Activated T-helper 1 cell treated with anti-CD3 and anti-CD28 coated beads, Interleukin-12 subunit alpha, Interleukin-12 subunit beta, Interleukin-2, Interleukin-4 antibody, amounts not matched to agents 30 ng/mL and 10 ng/mL and 1 ng/mL, durations not matched to agents 14 hours and 24 hours and 36 hours (primary cell): ENCODE data around the gene PAFAH1B2. TPM values are rescaled to one million over a fixed set of nuclear protein-coding genes. Genes with fewer than 3 reads are reported as not detected.
"Not testable (repeated sequence)": the region's sequence is repeated elsewhere in the genome, so short reads cannot be mapped to it uniquely, and the experiment has no call there.

ENCODE experiments used
- DNase-seq: peaks from one replicate; pipeline ENCODE4 v3.0.0; 2021; ENCODE audit warnings: low spot score
- H3K27ac Mint-ChIP-seq: one replicate; pipeline ENCODE4 v1.8.0; 2021; ENCODE audit warnings: mild to moderate bottlenecking, mixed read lengths
- H3K27me3 Mint-ChIP-seq: one replicate; pipeline ENCODE4 v1.8.0; 2022; ENCODE audit warnings: mild to moderate bottlenecking, moderate library complexity, mixed read lengths; ENCODE audit not compliant: insufficient read depth
- H3K36me3 Mint-ChIP-seq: one replicate; pipeline ENCODE4 v1.8.0; 2021; ENCODE audit warnings: low read depth, mixed read lengths
- H3K4me1 Mint-ChIP-seq: one replicate; pipeline ENCODE4 v1.8.0; 2021; ENCODE audit warnings: low read depth, mixed read lengths
- H3K4me3 Mint-ChIP-seq: one replicate; pipeline ENCODE4 v1.8.0; 2021; ENCODE audit warnings: mild to moderate bottlenecking, moderate library complexity, mixed read lengths
- H3K9me3 Mint-ChIP-seq: one replicate; pipeline ENCODE4 v1.8.0; 2021; ENCODE audit warnings: mixed read lengths
- intact Hi-C: fragments of 100-400 bp; cut with micrococcal nuclease; formaldehyde crosslinking; loops from one replicate; pipeline ENCODE4 v1.15.1; 2024
- total RNA-seq: library from RNA; stranded (reverse); gene quantifications from 2 replicates; pipeline ENCODE4 v1.2.3, GENCODE V29; 2022

Gene PAFAH1B2
- total RNA-seq, 1 donor from 2014 or later = 71.8 TPM

DNA sequence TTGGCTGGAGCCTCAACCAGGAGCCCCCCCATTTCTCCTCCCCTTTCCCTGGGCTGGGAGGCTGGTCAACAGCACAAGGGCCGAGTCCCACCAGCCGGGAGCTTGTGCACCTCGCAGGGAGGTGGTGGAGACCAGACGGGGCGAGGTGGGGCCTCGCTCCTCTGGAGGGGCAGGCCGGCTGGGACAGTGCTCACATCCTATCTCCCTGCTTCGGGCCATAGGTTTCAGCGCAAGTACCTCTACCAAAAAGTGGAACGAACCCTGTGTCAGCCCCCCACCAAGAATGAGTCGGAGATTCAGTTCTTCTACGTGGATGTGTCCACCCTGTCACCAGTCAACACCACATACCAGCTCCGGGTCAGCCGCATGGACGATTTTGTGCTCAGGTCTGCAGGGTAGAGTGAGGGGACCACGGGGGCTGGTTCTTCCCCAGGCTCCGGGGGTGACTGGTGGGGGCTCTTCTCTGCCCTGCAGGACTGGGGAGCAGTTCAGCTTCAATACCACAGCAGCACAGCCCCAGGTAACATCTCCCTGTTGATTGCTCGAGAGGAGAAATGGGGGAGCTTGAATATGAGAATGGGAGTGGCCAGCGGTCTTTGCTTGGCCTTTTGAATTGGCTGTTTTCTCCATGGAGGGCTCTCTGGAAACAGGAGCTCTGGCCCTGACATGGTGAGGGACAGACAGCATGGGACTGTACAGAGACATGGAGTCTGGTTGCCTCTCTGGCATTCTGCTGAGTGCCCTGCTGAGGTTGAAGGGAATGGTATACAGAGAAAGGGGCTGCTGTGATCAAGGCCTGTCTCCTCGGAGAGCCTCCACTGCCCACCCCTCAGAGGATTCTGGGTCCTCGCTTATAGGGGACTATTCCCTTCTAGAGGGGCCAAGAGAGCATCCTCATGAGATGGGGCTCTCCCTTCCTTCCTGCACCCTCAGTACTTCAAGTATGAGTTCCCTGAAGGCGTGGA lies 37.8 kb downstream of the PAFAH1B2 start:
- intact Hi-C loops = loop anchor here (1.0 kb wide), 1 partner anchor 44 kb away; no protein-coding TSS in a partner anchor
- no peak overlapping the region for H3K4me3 Mint-ChIP-seq

DNA sequence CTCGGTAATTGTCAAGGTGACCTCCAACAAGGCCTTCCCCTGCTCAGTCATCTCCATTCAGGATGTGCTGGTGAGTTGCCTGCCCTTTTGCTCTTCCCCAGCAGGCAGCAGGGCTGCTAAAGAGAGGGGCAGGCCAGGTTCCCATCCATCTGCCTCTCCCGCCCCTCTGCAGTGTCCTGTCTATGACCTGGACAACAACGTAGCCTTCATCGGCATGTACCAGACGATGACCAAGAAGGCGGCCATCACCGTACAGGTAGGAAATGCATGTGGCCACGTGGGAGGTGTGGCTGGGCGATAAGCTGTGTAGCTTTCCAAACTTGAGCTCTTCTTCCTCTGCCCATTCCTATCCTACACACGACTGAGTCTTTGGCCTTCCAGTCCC lies 38.5 kb downstream of the PAFAH1B2 start:
- Mint-ChIP-seq H3K4me1 (peaks cover 33% of the 10 kb centered on the region), H3K9me3 (no peaks in the 10 kb centered on the region), H3K27ac (no peak overlapping the region), H3K27me3 (no peaks in the 10 kb centered on the region), H3K36me3 (peaks cover 7% of the 10 kb centered on the region), H3K4me3 (no peak overlapping the region)
- DNase-seq = no peak
- intact Hi-C loops = no loop called here

More for the DNA sequence above, 37.8 kb downstream of the PAFAH1B2 start:
- DNase-seq = no peak
- no peaks in the 10 kb centered on the region for H3K27me3 Mint-ChIP-seq
- H3K27ac Mint-ChIP-seq = no peak overlapping the region
- peaks cover 5% of the 10 kb centered on the region for H3K36me3 Mint-ChIP-seq
- H3K4me1 Mint-ChIP-seq = peaks cover 33% of the 10 kb centered on the region
- H3K9me3 Mint-ChIP-seq = no peaks in the 10 kb centered on the region

- H3K27ac Mint-ChIP-seq, H3K4me3 Mint-ChIP-seq, H3K36me3 Mint-ChIP-seq, intact Hi-C loops, H3K9me3 Mint-ChIP-seq, H3K27me3 Mint-ChIP-seq, DNase-seq: not testable (repeated sequence)
- peaks cover 27% of the 10 kb centered on the region for H3K4me1 Mint-ChIP-seq
These were observed 39.1 kb downstream of the PAFAH1B2 start for GRCh38 chr11:117183178-117183577.

- Mint-ChIP-seq H3K4me3 (no peak overlapping the region), H3K4me1 (peaks cover 23% of the 10 kb centered on the region), H3K36me3 (peaks cover 9% of the 10 kb centered on the region), H3K27ac (no peak overlapping the region), H3K27me3 (no peaks in the 10 kb centered on the region), H3K9me3 (no peaks in the 10 kb centered on the region)
- no peak for DNase-seq
- intact Hi-C loops = no loop called here
These were observed 39.8 kb downstream of the PAFAH1B2 start for GRCh38 chr11:117183724-117184349.

DNA sequence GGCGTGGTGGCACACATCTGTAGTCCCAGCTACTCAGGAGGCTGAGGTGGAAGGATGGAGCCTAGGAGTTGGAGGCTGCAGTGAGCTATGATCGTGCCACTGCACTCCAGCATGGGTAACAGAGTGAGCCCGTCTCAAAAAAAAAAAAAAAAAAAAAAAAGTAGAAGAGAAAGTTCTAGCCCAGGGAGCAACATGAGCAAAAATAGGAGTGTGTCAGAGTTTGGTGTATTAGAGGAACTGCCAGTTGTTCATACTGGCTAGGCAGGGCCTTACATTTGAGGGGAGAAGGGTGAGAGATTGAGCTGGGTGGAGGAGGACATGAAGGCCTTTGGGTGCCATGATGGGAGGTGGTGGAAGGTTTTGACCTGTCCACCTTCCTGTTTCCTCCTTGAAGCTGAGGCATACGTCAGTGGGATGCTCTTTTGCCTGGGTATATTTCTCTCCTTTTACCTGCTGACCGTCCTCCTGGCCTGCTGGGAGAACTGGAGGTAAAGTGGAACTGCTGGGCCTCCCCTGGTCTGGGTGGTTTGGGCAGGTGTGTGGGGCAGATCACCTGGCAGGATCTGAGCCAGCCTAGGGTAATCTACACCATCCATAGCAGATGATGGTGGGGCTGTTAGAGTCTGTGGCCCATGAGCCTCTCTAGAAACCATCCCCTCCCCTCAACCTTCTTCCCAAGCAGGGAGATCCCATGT lies 41.8 kb downstream of the PAFAH1B2 start:
- DNase-seq = no peak
- H3K9me3 Mint-ChIP-seq = no peaks in the 10 kb centered on the region
- H3K27me3 Mint-ChIP-seq = no peaks in the 10 kb centered on the region
- H3K4me1 Mint-ChIP-seq = peaks cover 5% of the 10 kb centered on the region
- peaks cover 12% of the 10 kb centered on the region for H3K36me3 Mint-ChIP-seq
- intact Hi-C loops = no loop called here
- H3K27ac Mint-ChIP-seq = no peak overlapping the region
- H3K4me3 Mint-ChIP-seq = no peak overlapping the region

GRCh38 chr11:117186431-117186761 lies 42.3 kb downstream of the PAFAH1B2 start:
- intact Hi-C loops = no loop called here
- Mint-ChIP-seq H3K4me3 (no peak overlapping the region), H3K27ac (no peak overlapping the region), H3K9me3 (no peaks in the 10 kb centered on the region), H3K36me3 (peaks cover 12% of the 10 kb centered on the region), H3K27me3 (no peaks in the 10 kb centered on the region), H3K4me1 (no peaks in the 10 kb centered on the region)
- DNase-seq = no peak

DNA sequence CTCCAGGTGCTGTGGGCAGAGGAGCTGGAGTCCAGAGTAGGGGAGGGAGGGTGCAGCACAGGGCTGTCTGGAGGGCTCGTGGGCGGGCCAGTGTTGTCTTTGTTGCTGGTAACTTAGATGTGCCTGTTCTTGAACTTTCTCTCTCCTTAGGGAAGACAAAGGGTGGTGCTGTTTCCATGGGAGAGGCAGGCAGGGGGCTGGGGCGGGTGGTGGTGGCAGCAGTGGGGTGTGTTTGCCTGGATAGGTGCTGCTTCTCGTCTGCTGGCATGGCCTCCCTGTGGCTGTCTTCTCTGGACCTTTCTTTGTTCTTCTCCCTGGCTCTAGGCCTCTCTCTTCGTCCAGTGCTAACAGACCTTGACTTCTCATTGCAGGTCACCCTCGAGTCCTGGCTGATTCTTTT lies 42.9 kb downstream of the PAFAH1B2 start:
- Mint-ChIP-seq H3K9me3 (no peaks in the 10 kb centered on the region), H3K4me3 (no peak overlapping the region), H3K27ac (peak overlapping the region; percentile 18), H3K27me3 (no peaks in the 10 kb centered on the region), H3K36me3 (peaks cover 12% of the 10 kb centered on the region), H3K4me1 (no peaks in the 10 kb centered on the region)
- DNase-seq = no peak
- intact Hi-C loops = no loop called here

GRCh38 chr11:117187428-117187798 lies 43.3 kb downstream of the PAFAH1B2 start:
- intact Hi-C loops = no loop called here
- H3K4me1 Mint-ChIP-seq = no peaks in the 10 kb centered on the region

GRCh38 chr11:117187799-117188481 lies 43.9 kb downstream of the PAFAH1B2 start:
- intact Hi-C loops = no loop called here
- H3K9me3 Mint-ChIP-seq = no peaks in the 10 kb centered on the region
- H3K36me3 Mint-ChIP-seq = peaks cover 12% of the 10 kb centered on the region
- no peak overlapping the region for H3K4me3 Mint-ChIP-seq
- DNase-seq = no peak
- H3K4me1 Mint-ChIP-seq = no peaks in the 10 kb centered on the region
- no peaks in the 10 kb centered on the region for H3K27me3 Mint-ChIP-seq
- H3K27ac Mint-ChIP-seq = no peak overlapping the region

More at GRCh38 chr11:117187428-117187798, 43.3 kb downstream of the PAFAH1B2 start:
- peaks cover 12% of the 10 kb centered on the region for H3K36me3 Mint-ChIP-seq
- H3K27ac Mint-ChIP-seq = peak overlapping the region; percentile 18
- no peaks in the 10 kb centered on the region for H3K27me3 Mint-ChIP-seq
- DNase-seq = no peak
- H3K9me3 Mint-ChIP-seq = no peaks in the 10 kb centered on the region
- H3K4me3 Mint-ChIP-seq = no peak overlapping the region

GRCh38 chr11:117188620-117189081 lies 44.6 kb downstream of the PAFAH1B2 start:
- Mint-ChIP-seq H3K27me3 (no peaks in the 10 kb centered on the region), H3K4me3 (no peak overlapping the region), H3K36me3 (peaks cover 10% of the 10 kb centered on the region), H3K9me3 (no peaks in the 10 kb centered on the region), H3K27ac (no peak overlapping the region), H3K4me1 (no peaks in the 10 kb centered on the region)
- intact Hi-C loops = no loop called here
- DNase-seq = no peak

DNA sequence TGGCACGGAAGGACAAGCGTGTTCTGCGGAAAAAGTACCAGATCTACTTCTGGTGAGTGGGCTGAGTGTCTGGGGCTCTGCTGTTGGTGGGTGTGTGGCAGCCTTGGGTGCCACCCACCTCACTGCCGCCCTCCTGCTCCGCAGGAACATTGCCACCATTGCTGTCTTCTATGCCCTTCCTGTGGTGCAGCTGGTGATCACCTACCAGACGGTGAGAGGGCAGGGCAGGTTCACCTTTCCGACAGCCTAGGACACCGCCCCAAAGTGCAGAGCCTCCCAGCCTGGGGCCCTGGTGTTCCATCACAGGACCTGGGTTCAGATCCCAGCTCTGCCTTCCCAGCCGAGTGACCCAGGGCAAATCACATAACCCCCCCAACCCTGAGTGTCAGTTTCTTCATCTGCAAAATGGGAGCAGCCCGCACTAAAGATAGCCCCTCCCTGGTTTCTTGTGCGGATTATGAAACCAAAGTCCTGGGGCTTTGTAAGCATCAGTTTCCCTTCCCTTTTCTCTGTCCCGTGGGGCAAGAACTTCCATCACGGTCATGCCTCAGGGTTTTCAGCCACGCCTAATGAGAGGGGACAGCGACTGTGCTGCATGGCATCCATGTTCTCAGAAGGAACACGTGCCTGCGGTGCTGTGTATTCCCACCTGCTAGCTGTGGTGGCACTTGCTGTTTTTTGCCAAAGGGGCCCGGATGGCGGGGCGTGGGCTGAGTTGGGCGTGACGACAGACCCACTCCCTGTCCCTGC lies 45.3 kb downstream of the PAFAH1B2 start:
- intact Hi-C loops = no loop called here
- Mint-ChIP-seq H3K9me3 (no peaks in the 10 kb centered on the region), H3K27ac (no peak overlapping the region), H3K27me3 (no peaks in the 10 kb centered on the region), H3K36me3 (peaks cover 9% of the 10 kb centered on the region), H3K4me3 (no peak overlapping the region), H3K4me1 (no peaks in the 10 kb centered on the region)
- DNase-seq = no peak

DNA sequence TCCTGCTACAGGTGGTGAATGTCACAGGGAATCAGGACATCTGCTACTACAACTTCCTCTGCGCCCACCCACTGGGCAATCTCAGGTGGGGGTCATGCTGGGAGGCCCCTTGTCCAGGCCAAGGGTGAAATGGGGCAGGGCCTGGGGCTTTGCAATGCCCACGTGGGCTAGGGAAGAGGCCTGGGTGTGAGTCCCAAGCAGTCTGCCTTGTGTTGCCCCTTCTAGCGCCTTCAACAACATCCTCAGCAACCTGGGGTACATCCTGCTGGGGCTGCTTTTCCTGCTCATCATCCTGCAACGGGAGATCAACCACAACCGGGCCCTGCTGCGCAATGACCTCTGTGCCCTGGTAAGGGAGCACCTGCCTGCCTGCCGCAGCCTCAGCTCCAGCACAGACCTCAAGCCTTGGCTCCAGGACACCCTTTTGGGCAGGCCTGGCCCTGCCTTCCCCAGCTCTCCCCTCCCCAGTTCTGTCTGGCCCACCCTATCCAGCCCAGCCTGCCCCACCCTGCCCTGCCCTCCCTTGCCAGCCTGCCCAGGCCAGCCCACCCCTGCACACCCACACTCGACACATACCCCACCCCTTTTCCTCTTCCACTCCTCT lies 46.0 kb downstream of the PAFAH1B2 start:
- H3K4me3 Mint-ChIP-seq = no peak overlapping the region
- H3K4me1 Mint-ChIP-seq = no peaks in the 10 kb centered on the region
- peaks cover 10% of the 10 kb centered on the region for H3K36me3 Mint-ChIP-seq
- H3K27me3 Mint-ChIP-seq = no peaks in the 10 kb centered on the region
- H3K9me3 Mint-ChIP-seq = no peaks in the 10 kb centered on the region
- H3K27ac Mint-ChIP-seq = no peak overlapping the region
- intact Hi-C loops = no loop called here
- DNase-seq = no peak
